GM18502 (cell line): ENCODE measurements around the gene TMCC3.
"Not testable (repeated sequence)": the region's sequence is repeated elsewhere in the genome, so short reads cannot be mapped to it uniquely, and the experiment has no call there.

Experiments
- ATAC-seq: cut with Tn5 transposase; IDR thresholded peaks from one replicate; pipeline ENCODE4 v1.9.1; 2021; ENCODE audit warnings: mild to moderate bottlenecking; ENCODE audit not compliant: unreplicated experiment, poor library complexity

TMCC3 gene

GRCh38 chr12:94650143-94651056, at the start of gene TMCC3:
Gene TMCC3 (minus strand): TSS chr12:94650557. CDS start chr12:94650430, 127 bp downstream.
- peak; percentile 73 for ATAC-seq

- no peak for ATAC-seq
These were observed 49.4 kb upstream of the TMCC3 start for GRCh38 chr12:94699801-94700200.

- ATAC-seq = no peak
These were observed 48.2 kb upstream of the TMCC3 start for GRCh38 chr12:94698578-94698977.

- no peak for ATAC-seq
These were observed 47.3 kb upstream of the TMCC3 start for GRCh38 chr12:94697631-94698030.

- ATAC-seq = no peak
These were observed 44.4 kb upstream of the TMCC3 start for GRCh38 chr12:94694732-94695131.

- not testable (repeated sequence) for ATAC-seq
These were observed 42.5 kb upstream of the TMCC3 start for GRCh38 chr12:94692826-94693225.

- no peak for ATAC-seq
These were observed 39.9 kb upstream of the TMCC3 start for GRCh38 chr12:94690198-94690771.

- ATAC-seq = peak; percentile 2
These were observed 39.3 kb upstream of the TMCC3 start for GRCh38 chr12:94689646-94690036.

GRCh38 chr12:94689002-94689645, 38.8 kb upstream of the TMCC3 start:
- ATAC-seq = peak; percentile 79

GRCh38 chr12:94687891-94688290, 37.5 kb upstream of the TMCC3 start:
- ATAC-seq = no peak

- no peak for ATAC-seq
These were observed 36.7 kb upstream of the TMCC3 start for GRCh38 chr12:94686834-94687628.

GRCh38 chr12:94684416-94685142, 34.2 kb upstream of the TMCC3 start:
- ATAC-seq = no peak

GRCh38 chr12:94679554-94680195, 29.3 kb upstream of the TMCC3 start:
- no peak for ATAC-seq

GRCh38 chr12:94678849-94679248, 28.5 kb upstream of the TMCC3 start:
- ATAC-seq = no peak

- ATAC-seq = no peak
These were observed 28.0 kb upstream of the TMCC3 start for GRCh38 chr12:94678379-94678778.

- ATAC-seq = peak; percentile 44
These were observed 27.4 kb upstream of the TMCC3 start for GRCh38 chr12:94677778-94678177.

- ATAC-seq = no peak
These were observed 26.6 kb upstream of the TMCC3 start for GRCh38 chr12:94676922-94677321.

GRCh38 chr12:94676031-94676641, 25.8 kb upstream of the TMCC3 start:
- peak; percentile 72 for ATAC-seq

GRCh38 chr12:94674835-94675234, 24.5 kb upstream of the TMCC3 start:
- ATAC-seq = no peak
